HT-29 (cell line): ENCODE data around the gene MAP2. TPM values are rescaled to one million over a fixed set of nuclear protein-coding genes. Genes with fewer than 3 reads are reported as not detected.
"Not testable (repeated sequence)": the region's sequence is repeated elsewhere in the genome, so short reads cannot be mapped to it uniquely, and the experiment has no call there.

Experiments used
- DNase-seq: peaks from one replicate; pipeline ENCODE4 v3.0.0-alpha.2; 2015; ENCODE audit warnings: low spot score
- total RNA-seq: library from RNA; depleted of rRNA; stranded (reverse); fragments of >200 nt; shearing (Covaris generic); gene quantifications from 2 replicates; pipeline ENCODE4 v1.2.3, GENCODE V29; 2014

The MAP2 gene
- total RNA-seq, 1 experiment from 2014 or later: 1.4 TPM

- no peak for DNase-seq
Observed at GRCh38 chr2:209591021-209591420, 167.2 kb downstream of the MAP2 start.

- no peak for DNase-seq
Observed at GRCh38 chr2:209592106-209592505, 168.3 kb downstream of the MAP2 start.

GRCh38 chr2:209593930-209594329, 170.1 kb downstream of the MAP2 start:
- DNase-seq: no peak

- DNase-seq: no peak
Observed at GRCh38 chr2:209596262-209596661, 172.4 kb downstream of the MAP2 start.

GRCh38 chr2:209598227-209598626, 174.4 kb downstream of the MAP2 start:
- not testable (repeated sequence) for DNase-seq

GRCh38 chr2:209600341-209601171, 176.7 kb downstream of the MAP2 start:
- DNase-seq: no peak

- no peak for DNase-seq
Observed at GRCh38 chr2:209601497-209601896, 177.7 kb downstream of the MAP2 start.

- no peak for DNase-seq
Observed at GRCh38 chr2:209602259-209602658, 178.4 kb downstream of the MAP2 start.

- DNase-seq: no peak
Observed at GRCh38 chr2:209609531-209609930, 185.7 kb downstream of the MAP2 start.

- DNase-seq: no peak
Observed at GRCh38 chr2:209610631-209611030, 186.8 kb downstream of the MAP2 start.

- no peak for DNase-seq
Observed at GRCh38 chr2:209613649-209614305, 189.9 kb downstream of the MAP2 start.

- DNase-seq: no peak
Observed at GRCh38 chr2:209614690-209615369, 191.0 kb downstream of the MAP2 start.

- DNase-seq: no peak
Observed at GRCh38 chr2:209619782-209620181, 195.9 kb downstream of the MAP2 start.

- DNase-seq: peak; percentile 48
Observed at GRCh38 chr2:209624192-209624938, 200.5 kb downstream of the MAP2 start.

GRCh38 chr2:209629597-209629996, 205.8 kb downstream of the MAP2 start:
- DNase-seq: no peak

- no peak for DNase-seq
Observed at GRCh38 chr2:209633911-209634310, 210.1 kb downstream of the MAP2 start.

- no peak for DNase-seq
Observed at GRCh38 chr2:209636076-209636475, 212.2 kb downstream of the MAP2 start.

- DNase-seq: no peak
Observed at GRCh38 chr2:209637293-209637692, 213.4 kb downstream of the MAP2 start.

GRCh38 chr2:209638346-209638745, 214.5 kb downstream of the MAP2 start:
- DNase-seq: peak; percentile 26

- DNase-seq: no peak
Observed at GRCh38 chr2:209640358-209640757, 216.5 kb downstream of the MAP2 start.

GRCh38 chr2:209642146-209642820, 218.4 kb downstream of the MAP2 start:
- no peak for DNase-seq
